GM19328 (cell line): ENCODE data around the gene HCRT.

ENCODE experiments used
- ATAC-seq: cut with Tn5 transposase; IDR thresholded peaks from one replicate; pipeline ENCODE4 v1.9.1; 2021; ENCODE audit warnings: mild to moderate bottlenecking, moderate library complexity; ENCODE audit not compliant: unreplicated experiment

Gene HCRT

GRCh38 chr17:42180922-42181850 is 4.1 kb downstream of the HCRT start, which contains the start of gene KCNH4:
TSS of gene KCNH4 (minus strand) at chr17:42181142. CDS start at chr17:42180945, 197 bp downstream.
- no peak for ATAC-seq

- ATAC-seq = no peak
Measured at GRCh38 chr17:42180411-42180921, 4.8 kb downstream of the HCRT start.

- no peak for ATAC-seq
Measured at GRCh38 chr17:42179911-42180410, 5.3 kb downstream of the HCRT start.

GRCh38 chr17:42179335-42179734 is 5.9 kb downstream of the HCRT start:
- no peak for ATAC-seq

GRCh38 chr17:42178817-42179216 is 6.4 kb downstream of the HCRT start:
- no peak for ATAC-seq

GRCh38 chr17:42177684-42178083 is 7.6 kb downstream of the HCRT start:
- no peak for ATAC-seq

GRCh38 chr17:42174126-42174783 is 11.0 kb downstream of the HCRT start:
- ATAC-seq = no peak

GRCh38 chr17:42171831-42172230 is 13.4 kb downstream of the HCRT start:
- no peak for ATAC-seq

- ATAC-seq = no peak
Measured at GRCh38 chr17:42169351-42169750, 15.9 kb downstream of the HCRT start.

- ATAC-seq = no peak
Measured at GRCh38 chr17:42167807-42168206, 17.4 kb downstream of the HCRT start.

GRCh38 chr17:42166196-42166763 is 19.0 kb downstream of the HCRT start:
- ATAC-seq = no peak

- ATAC-seq = no peak
Measured at GRCh38 chr17:42165751-42166150, 19.5 kb downstream of the HCRT start.

- ATAC-seq = no peak
Measured at GRCh38 chr17:42163696-42164407, 21.4 kb downstream of the HCRT start.

- no peak for ATAC-seq
Measured at GRCh38 chr17:42163113-42163512, 22.1 kb downstream of the HCRT start.

- no peak for ATAC-seq
Measured at GRCh38 chr17:42160531-42160910, 24.7 kb downstream of the HCRT start.

- ATAC-seq = no peak
Measured at GRCh38 chr17:42159796-42160530, 25.3 kb downstream of the HCRT start.

- no peak for ATAC-seq
Measured at GRCh38 chr17:42155614-42156045, 29.6 kb downstream of the HCRT start.

- no peak for ATAC-seq
Measured at GRCh38 chr17:42153919-42154742, 31.1 kb downstream of the HCRT start.
